ENCODE results near the gene UCN2. TPM values are rescaled to one million over a fixed set of nuclear protein-coding genes. Genes with fewer than 3 reads are reported as not detected.
"Not testable (repeated sequence)": the region's sequence is repeated elsewhere in the genome, so short reads cannot be mapped to it uniquely, and the experiment has no call there.

The UCN2 gene
- total and polyA plus RNA-seq, 8 donors, result 0.11 to 0.37 (median 0.20) TPM; not detected in 2

DNA sequence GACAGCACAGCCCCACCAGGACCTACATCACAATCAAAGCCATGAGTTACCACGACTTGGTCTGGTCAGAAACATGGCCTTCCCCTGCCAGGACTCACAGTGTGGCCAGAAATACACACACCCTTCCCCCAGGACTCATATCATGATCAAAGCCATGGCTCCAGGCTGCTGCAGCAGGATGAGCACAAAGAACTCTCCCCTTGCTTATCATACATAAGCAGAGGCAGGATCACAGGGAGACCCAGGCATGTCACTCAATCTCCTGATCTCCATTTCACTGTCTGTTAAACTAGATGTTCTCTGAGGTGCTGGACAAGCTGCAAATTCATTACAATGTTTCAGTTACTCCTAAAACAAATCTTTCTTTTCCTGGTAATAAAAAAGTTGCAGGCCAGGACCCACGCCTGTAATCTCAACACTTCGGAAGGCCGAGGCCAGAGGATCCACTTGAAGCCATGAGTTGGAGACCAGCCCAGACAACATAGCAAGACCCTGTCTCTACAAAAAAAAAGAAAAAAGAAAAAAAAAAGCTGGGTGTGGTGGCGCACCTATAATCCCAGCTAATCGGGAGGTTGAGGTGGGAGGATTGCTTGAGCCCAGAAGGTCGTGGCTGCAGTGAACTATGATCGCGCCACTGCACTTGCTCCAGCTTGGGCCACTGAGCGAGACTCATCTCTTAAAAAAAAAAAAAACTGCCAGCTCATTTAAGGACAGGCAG lies 8.2 kb downstream of the UCN2 start:
- TF ChIP-seq, protein P1, sequence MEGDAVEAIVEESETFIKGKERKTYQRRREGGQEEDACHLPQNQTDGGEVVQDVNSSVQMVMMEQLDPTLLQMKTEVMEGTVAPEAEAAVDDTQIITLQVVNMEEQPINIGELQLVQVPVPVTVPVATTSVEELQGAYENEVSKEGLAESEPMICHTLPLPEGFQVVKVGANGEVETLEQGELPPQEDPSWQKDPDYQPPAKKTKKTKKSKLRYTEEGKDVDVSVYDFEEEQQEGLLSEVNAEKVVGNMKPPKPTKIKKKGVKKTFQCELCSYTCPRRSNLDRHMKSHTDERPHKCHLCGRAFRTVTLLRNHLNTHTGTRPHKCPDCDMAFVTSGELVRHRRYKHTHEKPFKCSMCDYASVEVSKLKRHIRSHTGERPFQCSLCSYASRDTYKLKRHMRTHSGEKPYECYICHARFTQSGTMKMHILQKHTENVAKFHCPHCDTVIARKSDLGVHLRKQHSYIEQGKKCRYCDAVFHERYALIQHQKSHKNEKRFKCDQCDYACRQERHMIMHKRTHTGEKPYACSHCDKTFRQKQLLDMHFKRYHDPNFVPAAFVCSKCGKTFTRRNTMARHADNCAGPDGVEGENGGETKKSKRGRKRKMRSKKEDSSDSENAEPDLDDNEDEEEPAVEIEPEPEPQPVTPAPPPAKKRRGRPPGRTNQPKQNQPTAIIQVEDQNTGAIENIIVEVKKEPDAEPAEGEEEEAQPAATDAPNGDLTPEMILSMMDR (IDR thresholded peaks at IDR 0.05), result no peak
- Histone ChIP-seq H3K9me3 (no peaks in the 10 kb centered on the region), H3K36me3 (no peaks in the 10 kb centered on the region), H3K27me3 (no peaks in the 10 kb centered on the region), H3K4me1 (peaks cover 5 to 91% of the 10 kb centered on the region in 2 donors), H3K4me3 (peak overlapping the region in 1 of 2 donors; percentile 60), H3K27ac (no peak overlapping the region)
- peak in 1 of 4 donors; percentile 5 for DNase-seq
- ATAC-seq, result no peak
- intact Hi-C loops (cut with DNase I), result no loop called here

DNA sequence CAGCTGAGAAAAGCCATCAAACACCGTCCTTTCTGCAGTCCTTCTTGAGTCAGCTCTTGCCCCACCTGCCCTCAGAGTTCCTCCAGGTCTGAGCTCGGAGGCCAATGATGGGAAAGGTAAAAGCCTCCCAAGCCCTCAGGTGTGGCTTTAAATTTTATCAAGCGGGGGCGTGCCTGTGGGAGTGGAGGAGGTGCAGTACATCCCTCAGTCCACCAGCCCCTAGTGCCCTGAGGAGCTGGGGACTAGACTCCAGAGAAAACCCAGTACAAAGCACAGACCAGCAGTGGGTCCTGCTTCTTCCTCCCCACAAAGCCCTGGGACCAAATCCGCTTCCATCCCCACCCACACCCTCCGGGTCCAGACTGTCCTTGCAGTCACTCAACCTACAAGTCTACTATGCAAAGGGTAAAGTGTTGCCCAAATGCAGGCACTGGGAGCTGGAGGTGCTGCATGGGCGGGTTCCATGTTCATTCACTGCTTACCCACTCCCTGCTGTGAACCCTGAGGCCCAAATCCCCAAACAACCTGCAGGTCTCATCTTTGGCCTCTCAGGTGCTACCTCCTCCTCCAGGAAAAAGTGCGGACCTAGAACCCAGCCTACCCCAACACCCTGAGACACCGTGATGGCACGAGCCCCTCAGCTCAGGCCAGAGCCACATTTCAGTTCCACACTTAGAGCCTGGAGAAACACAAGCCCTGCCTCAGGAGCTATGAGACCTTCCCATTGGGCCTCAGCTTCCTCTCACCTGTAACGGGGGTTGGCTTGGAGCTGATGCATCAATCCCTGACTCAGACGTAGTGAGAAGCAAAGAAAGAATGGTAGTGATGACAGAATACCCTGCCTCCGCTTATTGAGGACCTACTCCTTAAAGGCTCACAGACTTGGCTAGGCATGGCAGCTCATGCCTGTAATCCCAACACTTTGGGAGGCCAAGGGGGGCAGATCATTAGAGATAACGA lies 9.4 kb downstream of the UCN2 start:
- Histone ChIP-seq H3K9me3 (no peaks in the 10 kb centered on the region), H3K4me1 (peaks cover 0 to 86% of the 10 kb centered on the region in 2 donors), H3K36me3 (peaks cover 0 to 3% of the 10 kb centered on the region in 2 donors), H3K27me3 (no peaks in the 10 kb centered on the region), H3K27ac (peak overlapping the region in 1 of 2 donors; percentile 88), H3K4me3 (no peak overlapping the region)
- TF ChIP-seq, protein P1 (IDR thresholded peaks at IDR 0.05), result no peak
- intact Hi-C loops (cut with DNase I), result loop anchor here in 1 of 2 donors (5.0 kb wide), 1 partner anchor 87 kb away; a partner anchor contains a TSS
- DNase-seq (peak in 1 of 4 donors; percentile 11), ATAC-seq (no peak)

DNA sequence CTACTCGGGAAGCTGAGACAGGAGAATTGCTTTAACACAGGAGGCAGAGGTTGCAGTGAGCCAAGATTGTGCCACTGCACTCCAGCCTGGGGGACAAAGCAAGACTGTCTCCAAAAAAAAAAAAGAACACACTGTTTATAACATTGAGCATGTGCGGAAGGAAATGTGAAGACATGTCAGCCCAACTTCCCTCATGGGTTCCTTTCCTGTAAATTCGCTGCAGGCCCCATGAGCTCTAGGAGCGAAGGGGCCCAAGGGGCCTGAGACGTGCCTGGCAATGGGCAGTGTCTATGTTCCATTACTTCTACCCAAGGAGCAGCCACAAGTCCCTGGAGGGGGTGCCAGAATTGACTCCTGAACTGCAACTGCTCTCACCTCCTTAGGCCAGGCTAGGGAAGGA lies 10.2 kb downstream of the UCN2 start:
- H3K4me1 ChIP-seq, result peaks cover 0 to 86% of the 10 kb centered on the region in 2 donors
- DNase-seq (peak in 1 of 4 donors; percentile 33), ATAC-seq (no peak)
- TF ChIP-seq, protein P1 (IDR thresholded peaks at IDR 0.05), result no peak
- H3K27me3 ChIP-seq, result no peaks in the 10 kb centered on the region
- H3K4me3 ChIP-seq, result no peak overlapping the region
- H3K27ac ChIP-seq, result peak overlapping the region in 1 of 2 donors; percentile 88
- intact Hi-C loops (cut with DNase I), result loop anchor here in 1 of 2 donors (5.0 kb wide), 1 partner anchor 86 kb away; a partner anchor contains a TSS
- H3K36me3 ChIP-seq, result peaks cover 0 to 6% of the 10 kb centered on the region in 2 donors
- no peaks in the 10 kb centered on the region for H3K9me3 ChIP-seq

DNA sequence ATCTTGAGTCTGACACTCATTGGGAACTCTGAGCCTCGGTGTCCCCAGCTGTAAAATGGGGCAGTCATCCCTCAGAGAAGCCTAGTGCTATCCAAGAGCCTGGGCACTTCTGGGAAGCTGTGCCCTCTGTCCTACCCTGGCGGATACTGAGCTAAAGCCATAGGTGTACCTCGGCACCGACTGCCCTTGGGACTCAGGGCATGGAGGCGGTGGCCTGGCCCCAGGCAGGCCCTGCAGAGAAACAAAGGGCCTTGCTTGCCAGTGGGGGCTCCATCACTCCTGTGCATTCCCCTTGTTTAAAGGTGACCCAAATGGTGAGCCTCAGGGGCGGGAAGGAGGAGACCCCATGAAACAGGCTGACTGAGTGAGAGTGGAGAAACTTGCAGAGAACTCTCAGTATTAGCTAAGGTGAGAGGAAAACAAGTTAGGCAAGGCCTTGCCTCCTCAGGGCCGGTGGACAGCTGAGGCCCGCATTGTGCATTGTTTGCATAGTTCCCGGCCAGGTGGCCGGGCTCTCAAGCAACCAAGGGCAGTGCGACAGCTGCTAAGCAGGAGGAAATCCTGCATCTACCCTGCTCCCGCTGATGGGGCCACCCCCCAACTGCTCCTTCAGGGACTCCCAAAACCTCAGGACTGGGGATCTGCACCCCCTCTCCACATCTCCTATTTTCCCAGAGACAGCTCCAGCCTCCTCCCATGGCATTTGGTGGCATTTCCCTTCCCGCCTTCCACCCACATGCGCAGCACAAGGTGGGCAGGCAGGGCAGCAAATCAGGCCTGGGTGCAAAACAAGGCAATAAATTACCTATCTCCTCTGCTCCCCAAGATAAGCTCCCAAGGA lies 11.2 kb downstream of the UCN2 start:
- ATAC-seq (no peak), DNase-seq (peak in 2 of 4 donors; percentile 39 to 49)
- H3K36me3 ChIP-seq, result peaks cover 0 to 14% of the 10 kb centered on the region in 2 donors
- peak overlapping the region in 1 of 2 donors; percentile 88 for H3K27ac ChIP-seq
- H3K4me1 ChIP-seq, result peaks cover 0 to 78% of the 10 kb centered on the region in 2 donors
- TF ChIP-seq, protein P1 (IDR thresholded peaks at IDR 0.05), result no peak
- H3K4me3 ChIP-seq, result no peak overlapping the region
- intact Hi-C loops (cut with DNase I), result loop anchor here in 1 of 2 donors (5.0 kb wide), 1 partner anchor 85 kb away; a partner anchor contains a TSS
- H3K27me3 ChIP-seq, result no peaks in the 10 kb centered on the region
- H3K9me3 ChIP-seq, result no peaks in the 10 kb centered on the region

DNA sequence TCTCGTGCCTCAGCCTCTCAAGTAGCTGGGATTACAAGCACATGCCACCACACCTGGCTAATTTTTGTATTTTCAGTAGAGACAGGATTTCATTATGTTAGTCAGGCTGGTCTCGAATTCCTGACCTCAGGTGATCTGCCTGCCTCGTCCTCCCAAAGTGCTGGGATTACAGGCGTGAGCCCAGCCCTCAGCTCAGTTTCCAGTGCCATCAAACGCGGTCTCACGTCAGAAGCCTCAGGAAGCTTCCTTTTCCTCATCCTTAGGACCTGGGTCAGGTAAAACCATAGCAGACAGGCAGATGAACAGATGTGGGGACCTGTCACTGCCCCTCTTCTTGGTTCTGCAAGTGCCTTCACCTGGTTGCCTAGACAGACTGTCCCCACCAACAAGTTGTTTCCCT lies 11.9 kb downstream of the UCN2 start:
- H3K27me3 ChIP-seq, H3K4me3 ChIP-seq, ATAC-seq, H3K9me3 ChIP-seq, H3K27ac ChIP-seq: not testable (repeated sequence)
- intact Hi-C loops (cut with DNase I), result loop anchor here in 1 of 2 donors (5.0 kb wide), 1 partner anchor 84 kb away; a partner anchor contains a TSS
- Histone ChIP-seq H3K4me1 (peaks cover 0 to 72% of the 10 kb centered on the region in 2 donors), H3K36me3 (peaks cover 0 to 21% of the 10 kb centered on the region in 2 donors)
- peak in 1 of 4 donors; percentile 17 for DNase-seq
